OCI-LY7 (cell line): Measurements from ENCODE around the gene CCDC142. TPM values are rescaled to one million over a fixed set of nuclear protein-coding genes. Genes with fewer than 3 reads are reported as not detected.

Experiments
- BruUV-seq: library from RNA; stranded (reverse); fragments of 400-500 nt; replicated peaks from 2 replicates; lab custom pipeline; 2021; lab: Mats Ljungman, UMichigan
- CTCF ChIA-PET: fragments of 300-600 bp; sonication (Branson Sonifier 250); formaldehyde crosslinking; loops from one replicate; lab custom pipeline; 2022; ENCODE audit warnings: antibody characterized with exemption; ENCODE audit not compliant: unreplicated experiment; lab: Charles Lee
- POLR2A ChIA-PET: fragments of 300-600 bp; sonication (Branson Sonifier 250); formaldehyde crosslinking; loops from one replicate; lab custom pipeline; 2022; ENCODE audit warnings: antibody characterized with exemption; lab: Charles Lee
- DNase-seq: peaks from one replicate; pipeline ENCODE4 v3.0.0-alpha.2; 2015; ENCODE audit warnings: low spot score
- H2AFZ ChIP-seq: fragments of 200-600 bp; sonication (generic), shearing (Covaris generic); 2 replicates; pipeline ENCODE4 v1.6.1; 2014; ENCODE audit warnings: mild to moderate bottlenecking, antibody characterized with exemption, low read length, moderate library complexity
- H3K27ac ChIP-seq: fragments of 200-600 bp; sonication (generic); 2 replicates; pipeline ENCODE4 v1.5.1; 2014; ENCODE audit warnings: mixed run types, low read depth, mild to moderate bottlenecking, moderate library complexity, low read length, inconsistent platforms; ENCODE audit not compliant: poor library complexity, severe bottlenecking
- H3K36me3 ChIP-seq: fragments of 200-600 bp; sonication (generic); 2 replicates; pipeline ENCODE4 v1.6.1; 2014; ENCODE audit warnings: mild to moderate bottlenecking, antibody characterized with exemption, low read length, moderate library complexity, mixed read lengths; ENCODE audit not compliant: insufficient read depth
- H3K4me1 ChIP-seq: fragments of 200-600 bp; sonication (generic); 2 replicates; pipeline ENCODE4 v1.5.1; 2014; ENCODE audit warnings: mild to moderate bottlenecking, low read length; ENCODE audit not compliant: insufficient read depth, poor library complexity, severe bottlenecking
- H3K4me2 ChIP-seq: fragments of 200-600 bp; sonication (generic); 2 replicates; pipeline ENCODE4 v1.6.1; 2014; ENCODE audit warnings: mild to moderate bottlenecking, low read length
- H3K4me3 ChIP-seq: fragments of 200-600 bp; sonication (generic); 2 replicates; pipeline ENCODE4 v1.5.1; 2014; ENCODE audit warnings: mild to moderate bottlenecking, low read depth, low read length; ENCODE audit not compliant: poor library complexity, severe bottlenecking
- H3K79me2 ChIP-seq: fragments of 200-600 bp; sonication (generic); 2 replicates; pipeline ENCODE4 v1.6.1; 2016; ENCODE audit warnings: low read depth, mild to moderate bottlenecking, low read length, moderate library complexity, mixed read lengths; ENCODE audit not compliant: insufficient read depth
- H3K9me2 ChIP-seq: fragments of 200-600 bp; sonication (generic); 2 replicates; pipeline ENCODE4 v1.6.1; 2016; ENCODE audit warnings: mild to moderate bottlenecking, low read length, mixed read lengths; ENCODE audit not compliant: insufficient read depth
- H3K9me3 ChIP-seq: fragments of 200-600 bp; sonication (generic); 2 replicates; pipeline ENCODE4 v1.6.1; 2014; ENCODE audit warnings: mild to moderate bottlenecking, mixed run types, low read length, mixed read lengths
- H4K20me1 ChIP-seq: fragments of 200-600 bp; sonication (generic); 2 replicates; pipeline ENCODE4 v1.6.1; 2014; ENCODE audit warnings: mild to moderate bottlenecking, antibody characterized with exemption, low read length, moderate library complexity, mixed read lengths; ENCODE audit not compliant: insufficient read depth
- EZH2phosphoT487 ChIP-seq: fragments of 200-600 bp; sonication (generic); IDR thresholded peaks from 2 replicates; pipeline ENCODE4 v1.6.1; 2018; ENCODE audit warnings: low read depth, borderline replicate concordance, mild to moderate bottlenecking, mixed run types, antibody characterized with exemption, low read length, moderate library complexity, mixed read lengths
- intact Hi-C: fragments of 100-400 bp; cut with micrococcal nuclease; formaldehyde crosslinking; loops from one replicate; pipeline ENCODE4 v1.10.0; 2022; ENCODE audit not compliant: unreplicated experiment
- total RNA-seq, 2 experiments: library from RNA; depleted of rRNA in 1 of 2; stranded (reverse); fragments of >200 nt in 1 of 2; shearing (Covaris generic) in 1 of 2; gene quantifications; 2 replicates each; pipeline ENCODE4 v1.2.3, GENCODE V29; 2014 to 2022
- TF ChIP-seq, protein P1 (sequence below): fragments of 200-600 bp; sonication (generic); conservative IDR thresholded peaks from 2 replicates; pipeline ENCODE4 v1.5.1; 2014; ENCODE audit warnings: mild to moderate bottlenecking, antibody characterized with exemption, low read length, moderate library complexity, mixed read lengths

Gene CCDC142
- total RNA-seq, 2 experiments from 2014 or later, result 42.5 to 53.0 TPM

DNA sequence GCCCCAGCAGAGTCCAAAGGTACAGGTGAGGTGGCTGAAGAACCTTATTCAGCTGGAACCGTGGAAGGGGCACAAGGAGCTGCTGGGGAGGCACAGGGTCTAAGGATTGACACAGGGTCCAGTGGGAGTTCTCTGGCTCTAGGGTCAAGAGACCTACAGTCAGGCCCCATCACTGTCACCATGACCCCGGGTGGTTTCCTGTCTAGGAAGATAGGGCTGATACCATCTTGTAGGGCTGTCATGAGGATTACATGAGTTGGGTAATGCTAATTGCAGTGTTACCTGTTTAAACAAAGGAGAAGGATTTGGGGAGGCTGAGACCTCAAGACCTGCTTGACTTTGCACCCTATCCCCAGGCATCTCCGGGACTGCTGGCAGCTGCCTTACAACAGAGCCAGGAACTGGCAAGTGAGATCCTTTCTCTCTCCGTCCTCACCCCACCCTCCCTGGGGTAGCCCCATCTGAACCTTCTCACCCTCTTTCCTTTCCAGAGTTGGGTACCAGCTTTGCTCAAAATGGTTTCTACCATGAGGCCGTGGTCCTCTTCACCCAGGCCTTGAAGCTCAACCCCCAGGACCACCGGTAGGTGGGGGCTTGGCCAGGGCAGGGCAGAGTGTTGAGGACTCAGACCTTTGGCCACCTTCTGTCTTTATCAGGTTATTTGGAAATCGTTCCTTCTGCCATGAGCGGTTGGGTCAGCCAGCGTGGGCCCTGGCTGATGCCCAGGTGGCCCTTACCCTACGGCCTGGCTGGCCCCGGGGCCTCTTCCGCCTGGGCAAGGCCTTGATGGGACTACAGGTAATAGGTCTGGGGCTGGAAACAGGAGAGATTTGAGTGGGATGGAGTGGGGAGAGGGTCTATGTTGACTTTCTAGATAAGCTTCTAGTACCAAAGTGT, 9.1 kb upstream of the CCDC142 start:
- CTCF ChIA-PET, result no interaction called here
- H3K4me2 ChIP-seq, result no peak overlapping the region
- H3K36me3 ChIP-seq, result peaks cover 44% of the 10 kb centered on the region
- TF ChIP-seq, protein P1, sequence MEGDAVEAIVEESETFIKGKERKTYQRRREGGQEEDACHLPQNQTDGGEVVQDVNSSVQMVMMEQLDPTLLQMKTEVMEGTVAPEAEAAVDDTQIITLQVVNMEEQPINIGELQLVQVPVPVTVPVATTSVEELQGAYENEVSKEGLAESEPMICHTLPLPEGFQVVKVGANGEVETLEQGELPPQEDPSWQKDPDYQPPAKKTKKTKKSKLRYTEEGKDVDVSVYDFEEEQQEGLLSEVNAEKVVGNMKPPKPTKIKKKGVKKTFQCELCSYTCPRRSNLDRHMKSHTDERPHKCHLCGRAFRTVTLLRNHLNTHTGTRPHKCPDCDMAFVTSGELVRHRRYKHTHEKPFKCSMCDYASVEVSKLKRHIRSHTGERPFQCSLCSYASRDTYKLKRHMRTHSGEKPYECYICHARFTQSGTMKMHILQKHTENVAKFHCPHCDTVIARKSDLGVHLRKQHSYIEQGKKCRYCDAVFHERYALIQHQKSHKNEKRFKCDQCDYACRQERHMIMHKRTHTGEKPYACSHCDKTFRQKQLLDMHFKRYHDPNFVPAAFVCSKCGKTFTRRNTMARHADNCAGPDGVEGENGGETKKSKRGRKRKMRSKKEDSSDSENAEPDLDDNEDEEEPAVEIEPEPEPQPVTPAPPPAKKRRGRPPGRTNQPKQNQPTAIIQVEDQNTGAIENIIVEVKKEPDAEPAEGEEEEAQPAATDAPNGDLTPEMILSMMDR, result no peak
- TF ChIP-seq EZH2phosphoT487, result no peak
- POLR2A ChIA-PET, result interaction anchor here (0.6 kb wide), 1 partner anchor 8 kb away, joined by 4 read pairs; no protein-coding TSS in a partner anchor
- intact Hi-C loops, result no loop called here
- H3K79me2 ChIP-seq, result no peaks in the 10 kb centered on the region
- no peak overlapping the region for H3K27ac ChIP-seq
- H3K4me3 ChIP-seq, result no peak overlapping the region
- no peak for DNase-seq
- H2AFZ ChIP-seq, result no peak overlapping the region
- H3K4me1 ChIP-seq, result no peaks in the 10 kb centered on the region
- no peaks in the 10 kb centered on the region for H3K9me2 ChIP-seq
- no TSS peak for BruUV-seq
- no peaks in the 10 kb centered on the region for H3K9me3 ChIP-seq
- H4K20me1 ChIP-seq, result no peaks in the 10 kb centered on the region

DNA sequence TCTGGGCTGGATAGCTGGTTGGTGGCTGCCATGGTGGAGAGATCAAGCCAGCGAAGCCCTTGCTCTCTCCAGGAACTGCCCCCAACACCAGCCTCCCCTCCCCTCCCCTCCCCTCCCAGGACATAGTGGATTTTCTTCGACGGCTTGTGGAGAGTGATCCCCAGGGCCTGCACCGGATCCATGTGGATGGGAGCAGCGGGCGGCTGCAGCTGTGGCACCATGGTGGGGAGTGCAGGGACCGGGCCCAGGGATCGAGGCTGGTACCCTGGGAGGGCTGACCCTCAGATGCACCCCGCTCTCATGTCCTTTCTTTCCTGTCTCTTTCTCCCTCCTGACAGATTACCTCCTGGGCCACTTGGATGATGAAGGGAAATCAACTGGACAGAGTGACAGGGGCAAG, 7.1 kb upstream of the CCDC142 start:
- no peaks in the 10 kb centered on the region for H3K79me2 ChIP-seq
- no peak for DNase-seq
- intact Hi-C loops, result no loop called here
- H3K9me3 ChIP-seq, result no peaks in the 10 kb centered on the region
- no peaks in the 10 kb centered on the region for H4K20me1 ChIP-seq
- CTCF ChIA-PET, result interaction anchor here (0.6 kb wide), 1 partner anchor 361 kb away, joined by 3 read pairs; no protein-coding TSS in a partner anchor
- POLR2A ChIA-PET, result interaction anchor here (0.6 to 0.9 kb wide), 2 partner anchors 17 kb away, joined by 3 to 4 read pairs; partner anchors contain the start of gene PCGF1
- H3K4me2 ChIP-seq, result no peak overlapping the region
- no peak overlapping the region for H2AFZ ChIP-seq
- BruUV-seq, result no TSS peak
- H3K9me2 ChIP-seq, result no peaks in the 10 kb centered on the region
- H3K4me1 ChIP-seq, result no peaks in the 10 kb centered on the region
- no peak overlapping the region for H3K27ac ChIP-seq
- H3K4me3 ChIP-seq, result no peak overlapping the region
- no peak for TF ChIP-seq EZH2phosphoT487
- TF ChIP-seq, protein P1, result no peak
- peaks cover 60% of the 10 kb centered on the region for H3K36me3 ChIP-seq
